Measurements from ENCODE around the gene ELAPOR1.
A peak's percentile ranks its signal among the peaks of the same experiment; 100 is the strongest.

Gene ELAPOR1

GRCh38 chr1:109148987-109149561 is 35.2 kb downstream of the ELAPOR1 start:
- TF ChIP-seq CTCF (IDR thresholded peaks at IDR 0.05; ENCODE audit: poor library complexity, severe bottlenecking): no peak
- Histone ChIP-seq H3K27me3 (ENCODE audit: insufficient read depth, poor library complexity, severe bottlenecking) (no peaks in the 10 kb centered on the region), H3K9me3 (ENCODE audit: severe bottlenecking) (no peaks in the 10 kb centered on the region), H3K27ac (ENCODE audit: poor library complexity, severe bottlenecking) (no peak overlapping the region), H3K4me3 (ENCODE audit: severe bottlenecking) (no peak overlapping the region), H3K4me1 (ENCODE audit: insufficient read depth, poor library complexity, severe bottlenecking) (no peaks in the 10 kb centered on the region), H3K36me3 (ENCODE audit: low read depth) (no peaks in the 10 kb centered on the region)
- ATAC-seq (ENCODE audit: low read depth) (no peak), DNase-seq (ENCODE audit: low spot score) (no peak)

GRCh38 chr1:109149874-109150601 is 36.1 kb downstream of the ELAPOR1 start:
- DNase-seq (ENCODE audit: low spot score) (no peak), ATAC-seq (ENCODE audit: low read depth) (no peak)
- no peaks in the 10 kb centered on the region for H3K27me3 ChIP-seq (ENCODE audit: insufficient read depth, poor library complexity, severe bottlenecking)
- no peaks in the 10 kb centered on the region for H3K9me3 ChIP-seq (ENCODE audit: severe bottlenecking)
- no peak overlapping the region for H3K27ac ChIP-seq (ENCODE audit: poor library complexity, severe bottlenecking)
- H3K4me3 ChIP-seq (ENCODE audit: severe bottlenecking): no peak overlapping the region
- no peaks in the 10 kb centered on the region for H3K36me3 ChIP-seq (ENCODE audit: low read depth)
- TF ChIP-seq CTCF (IDR thresholded peaks at IDR 0.05; ENCODE audit: poor library complexity, severe bottlenecking): no peak
- H3K4me1 ChIP-seq (ENCODE audit: insufficient read depth, poor library complexity, severe bottlenecking): no peaks in the 10 kb centered on the region

GRCh38 chr1:109151146-109151990 is 37.5 kb downstream of the ELAPOR1 start:
- Histone ChIP-seq H3K9me3 (ENCODE audit: severe bottlenecking) (no peaks in the 10 kb centered on the region), H3K27ac (ENCODE audit: poor library complexity, severe bottlenecking) (no peak overlapping the region), H3K4me3 (ENCODE audit: severe bottlenecking) (no peak overlapping the region), H3K4me1 (ENCODE audit: insufficient read depth, poor library complexity, severe bottlenecking) (no peaks in the 10 kb centered on the region), H3K36me3 (ENCODE audit: low read depth) (no peaks in the 10 kb centered on the region), H3K27me3 (ENCODE audit: insufficient read depth, poor library complexity, severe bottlenecking) (no peaks in the 10 kb centered on the region)
- ATAC-seq (ENCODE audit: low read depth): peak; percentile 71
- TF ChIP-seq CTCF (IDR thresholded peaks at IDR 0.05; ENCODE audit: poor library complexity, severe bottlenecking): no peak
- DNase-seq (ENCODE audit: low spot score): no peak

GRCh38 chr1:109152196-109152595 is 38.3 kb downstream of the ELAPOR1 start:
- H3K27me3 ChIP-seq (ENCODE audit: insufficient read depth, poor library complexity, severe bottlenecking): no peaks in the 10 kb centered on the region
- ATAC-seq (ENCODE audit: low read depth): no peak
- no peak overlapping the region for H3K4me3 ChIP-seq (ENCODE audit: severe bottlenecking)
- no peak for DNase-seq (ENCODE audit: low spot score)
- H3K36me3 ChIP-seq (ENCODE audit: low read depth): no peaks in the 10 kb centered on the region
- no peaks in the 10 kb centered on the region for H3K4me1 ChIP-seq (ENCODE audit: insufficient read depth, poor library complexity, severe bottlenecking)
- no peaks in the 10 kb centered on the region for H3K9me3 ChIP-seq (ENCODE audit: severe bottlenecking)
- no peak overlapping the region for H3K27ac ChIP-seq (ENCODE audit: poor library complexity, severe bottlenecking)
- no peak for TF ChIP-seq CTCF (IDR thresholded peaks at IDR 0.05; ENCODE audit: poor library complexity, severe bottlenecking)

All from RWPE2 (cell line).